HG03558 (cell line): Measurements from ENCODE around the gene CEP295NL.
"Not testable (repeated sequence)": the region's sequence is repeated elsewhere in the genome, so short reads cannot be mapped to it uniquely, and the experiment has no call there.

Experiments used
- ATAC-seq: cut with Tn5 transposase; IDR thresholded peaks from one replicate; pipeline ENCODE4 v1.9.1; 2021; ENCODE audit warnings: moderate number of reproducible peaks; ENCODE audit not compliant: unreplicated experiment; ENCODE audit errors: extremely low read depth

CEP295NL gene

DNA sequence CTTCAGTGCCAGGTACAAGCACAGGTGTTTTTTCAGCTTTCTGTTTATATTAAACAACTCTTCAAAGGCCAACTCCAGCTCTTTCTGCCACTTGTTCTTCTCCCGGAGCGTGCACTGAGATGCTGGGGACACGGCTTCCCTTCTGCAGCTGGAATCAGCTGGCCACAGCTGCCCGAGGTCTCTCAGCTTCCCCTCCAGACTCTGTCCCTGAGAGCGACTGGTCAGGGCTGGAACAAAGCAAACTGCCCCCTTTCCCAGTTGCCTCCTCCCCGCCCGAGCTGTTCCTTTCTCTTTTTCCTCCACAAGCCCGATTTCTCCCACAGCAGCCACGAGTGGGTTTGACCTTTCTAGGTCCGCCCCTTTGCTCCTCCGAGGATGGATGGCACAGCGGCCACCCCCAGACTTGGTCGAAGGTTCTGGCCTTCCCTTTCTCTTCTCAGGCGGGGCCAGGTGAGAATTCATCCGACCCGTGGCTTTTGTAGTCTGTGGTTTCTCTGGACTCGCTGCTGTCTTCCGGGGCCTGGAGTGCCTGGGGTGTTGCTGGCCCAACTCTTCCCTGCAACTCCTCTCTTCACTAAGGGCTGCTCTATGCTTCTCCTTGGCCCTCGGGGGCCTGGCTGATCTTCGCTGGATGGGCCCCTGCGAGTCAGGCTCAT lies 11.5 kb downstream of the CEP295NL start:
- ATAC-seq, result no peak

- no peak for ATAC-seq
These were observed 12.5 kb downstream of the CEP295NL start for GRCh38 chr17:78890498-78890897.

GRCh38 chr17:78890096-78890495 lies 12.9 kb downstream of the CEP295NL start:
- not testable (repeated sequence) for ATAC-seq

DNA sequence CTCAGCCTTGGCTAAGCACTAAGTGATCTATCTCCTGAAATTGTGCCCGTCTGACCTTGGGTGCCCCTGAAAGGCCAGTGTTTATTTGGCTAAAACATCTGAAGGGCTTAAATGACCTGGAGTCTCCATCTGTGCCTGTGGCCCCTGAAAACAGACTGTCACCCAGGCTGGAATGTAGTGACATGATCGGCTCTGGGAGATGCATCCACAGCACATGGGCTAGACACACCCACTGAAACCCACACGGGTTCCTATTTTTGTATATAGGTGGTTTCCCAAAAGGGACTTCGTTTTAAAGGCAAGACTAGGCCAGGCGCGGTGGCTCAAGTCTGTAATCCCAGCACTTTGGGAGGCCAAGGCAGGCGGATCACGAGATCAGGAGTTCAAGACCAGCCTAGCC lies 13.5 kb downstream of the CEP295NL start:
- no peak for ATAC-seq

DNA sequence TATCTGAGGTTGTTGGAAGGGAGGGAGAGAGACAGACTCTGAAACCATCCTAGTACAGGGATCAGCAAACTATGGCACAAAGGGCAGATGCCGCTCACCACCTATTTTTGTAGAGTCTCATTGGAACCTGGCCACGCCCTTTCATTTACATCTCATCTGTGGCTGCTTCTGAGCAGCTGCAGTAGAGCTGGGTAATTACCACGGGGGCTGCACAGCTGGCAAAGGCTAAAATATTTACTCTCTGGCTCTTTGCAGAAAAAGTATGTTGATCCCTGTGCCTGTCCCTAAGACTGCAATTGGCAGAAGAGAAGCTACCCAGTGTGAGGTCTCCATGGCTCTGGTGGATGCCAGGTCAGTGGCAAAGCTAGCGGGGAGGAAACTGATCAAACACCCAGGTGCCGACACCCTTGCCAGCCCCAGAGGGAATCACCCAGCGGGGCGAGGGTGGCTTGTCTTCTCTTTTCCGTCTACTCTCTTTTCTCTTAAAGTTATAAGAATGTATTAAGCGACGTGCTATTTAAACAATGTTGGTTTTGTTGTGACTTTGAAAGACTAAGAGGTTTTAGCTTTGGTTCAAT lies 14.0 kb downstream of the CEP295NL start:
- no peak for ATAC-seq

- no peak for ATAC-seq
These were observed 16.0 kb downstream of the CEP295NL start for GRCh38 chr17:78886954-78887353.

- ATAC-seq, result no peak
These were observed 17.0 kb downstream of the CEP295NL start for GRCh38 chr17:78885956-78886355.

DNA sequence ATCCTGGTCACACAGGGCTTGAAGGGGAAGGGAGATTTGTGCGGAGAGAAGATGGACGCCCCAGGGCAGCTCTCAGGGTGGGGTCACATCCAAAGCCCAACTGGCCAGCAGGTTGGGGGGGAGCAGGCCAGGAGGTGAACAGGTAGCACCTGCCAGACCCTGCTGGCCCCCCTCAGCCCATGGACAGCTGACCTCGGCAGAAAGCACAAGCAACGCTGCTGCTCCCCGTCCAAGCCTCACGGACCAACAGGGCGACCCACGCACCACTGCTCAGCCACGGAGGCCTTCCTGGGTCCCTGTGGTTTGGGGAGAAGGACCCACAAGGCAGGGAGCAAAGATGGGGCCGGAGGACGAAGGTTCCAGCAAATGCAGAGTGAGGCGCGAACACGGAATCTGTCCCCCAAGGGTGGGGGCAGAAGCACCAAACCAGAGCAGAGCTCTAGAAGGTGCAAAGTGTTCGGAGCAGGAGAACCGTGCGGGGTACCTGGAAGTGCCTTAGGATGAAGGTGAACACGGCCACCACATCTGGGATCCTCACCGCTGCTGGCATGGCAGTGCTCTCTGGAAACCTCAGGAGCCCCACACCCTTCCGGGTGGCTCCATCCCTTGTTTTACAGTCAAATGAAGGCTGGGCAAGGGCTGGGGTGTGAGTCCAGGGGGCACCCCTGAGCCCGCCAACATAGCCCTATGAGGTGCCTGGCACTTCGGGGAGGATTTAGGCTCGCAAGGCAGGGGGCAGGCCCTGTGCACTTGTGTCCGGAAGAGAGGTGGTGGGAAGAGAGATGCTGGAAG lies 17.9 kb downstream of the CEP295NL start:
- ATAC-seq, result no peak

GRCh38 chr17:78884148-78884825 lies 18.7 kb downstream of the CEP295NL start:
- no peak for ATAC-seq

DNA sequence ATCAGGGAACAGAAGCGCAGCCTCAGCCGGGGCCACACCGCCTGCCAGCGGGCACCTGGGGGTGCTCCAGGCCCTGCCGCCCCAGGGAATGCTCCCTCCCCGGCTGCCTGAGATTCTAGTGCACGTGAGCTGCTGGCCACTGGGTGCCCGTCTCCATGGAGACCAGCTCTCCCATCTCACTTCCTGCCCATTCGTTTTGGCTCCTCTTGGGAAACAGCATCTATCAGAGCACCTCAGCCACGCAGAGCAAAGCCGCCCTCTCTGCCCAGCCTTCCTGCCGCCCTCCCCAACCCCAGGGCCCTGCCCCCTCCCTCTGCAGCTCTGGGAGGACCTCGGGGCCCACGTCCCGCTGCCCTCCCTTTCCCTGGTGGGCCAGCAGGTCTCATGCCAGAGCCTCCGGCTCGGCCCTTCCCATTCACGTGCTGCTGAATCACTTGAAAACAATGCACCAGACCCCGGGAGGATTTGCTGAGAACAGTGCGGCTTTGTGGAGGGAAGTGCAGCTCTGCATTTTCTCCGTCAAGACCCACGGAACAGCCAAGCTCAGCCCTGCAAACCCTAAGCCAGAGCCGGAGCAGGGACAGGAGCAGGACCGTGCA lies 19.4 kb downstream of the CEP295NL start:
- no peak for ATAC-seq

DNA sequence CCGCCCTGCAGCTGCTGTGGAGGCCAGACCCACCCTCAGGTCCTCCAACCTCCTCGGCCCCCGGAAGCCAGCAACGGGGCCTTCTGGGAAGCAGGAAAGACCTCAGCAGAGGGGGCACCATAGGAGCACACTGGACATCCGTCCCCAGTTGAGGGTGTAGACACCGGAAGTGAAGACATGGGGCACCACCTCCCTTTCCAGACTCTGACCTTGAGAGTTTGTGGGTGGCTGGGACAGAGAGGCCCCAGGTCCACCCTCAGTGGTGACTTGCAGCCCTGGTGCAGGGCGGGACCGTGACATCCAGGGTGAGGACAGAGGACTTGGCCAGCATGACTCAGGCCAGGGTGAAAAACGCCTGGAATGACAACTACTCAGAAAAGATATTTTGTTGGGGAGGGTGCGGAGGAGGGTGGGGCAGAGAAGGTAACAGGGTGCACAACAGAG lies 19.9 kb downstream of the CEP295NL start:
- no peak for ATAC-seq

- ATAC-seq, result no peak
These were observed 20.4 kb downstream of the CEP295NL start for GRCh38 chr17:78882540-78883088.

DNA sequence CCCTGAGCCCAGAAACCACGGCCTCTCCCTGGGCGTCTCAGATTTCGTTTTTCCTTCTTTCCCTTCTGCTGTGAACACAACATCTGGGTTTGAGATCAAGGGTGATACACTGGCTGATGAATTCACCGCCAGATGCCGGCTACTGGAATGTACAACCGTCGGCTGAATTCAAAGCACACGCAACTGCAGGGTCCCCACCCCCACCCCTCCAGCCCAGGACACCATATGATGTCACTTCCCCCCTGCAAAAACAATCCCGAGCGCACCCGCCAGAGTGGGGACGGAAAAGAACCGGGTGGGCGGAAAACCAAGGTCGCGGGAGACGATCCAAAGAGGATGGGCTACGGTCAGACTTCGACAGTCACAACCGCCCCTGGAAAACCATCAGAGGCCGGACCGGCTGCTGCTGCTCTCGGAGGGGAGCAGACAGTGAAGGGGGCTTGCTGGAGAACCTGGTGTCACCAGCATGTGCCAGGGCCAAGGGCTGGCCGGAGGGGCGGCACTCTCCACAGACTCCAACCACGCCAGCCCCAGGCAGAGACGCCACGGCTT lies 23.3 kb downstream of the CEP295NL start:
- no peak for ATAC-seq

DNA sequence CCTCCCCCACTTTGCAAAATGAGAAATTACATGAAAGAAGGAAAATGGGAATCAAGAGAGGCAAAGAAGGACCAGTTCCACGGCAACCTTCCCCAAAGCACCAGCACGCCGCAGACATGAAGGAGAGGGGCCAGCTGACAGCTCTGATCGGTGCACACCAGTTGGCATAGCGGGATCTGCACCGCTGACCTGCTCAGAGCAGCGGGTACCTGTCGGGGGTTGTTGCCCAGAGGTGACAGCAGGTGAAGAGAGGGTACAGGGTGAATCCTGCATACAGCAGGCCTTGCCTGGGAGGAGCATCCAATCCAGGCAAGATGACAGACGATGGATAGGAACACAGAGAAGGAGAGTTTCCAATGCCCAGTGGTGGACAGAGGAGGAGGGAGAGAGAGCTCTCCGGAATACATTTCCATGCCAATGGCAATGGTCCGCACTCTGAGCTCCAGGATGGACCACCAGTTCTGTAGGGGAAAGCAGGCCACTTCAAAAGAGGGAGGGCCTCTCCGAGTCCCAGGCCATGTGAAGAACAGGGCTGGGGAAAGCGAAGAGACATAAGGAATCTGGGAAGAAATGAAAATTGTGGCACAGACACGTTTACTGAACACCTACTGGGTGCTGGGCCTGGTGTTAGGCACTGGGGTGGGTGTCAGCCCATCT lies 24.0 kb downstream of the CEP295NL start:
- no peak for ATAC-seq

- no peak for ATAC-seq
These were observed 24.7 kb downstream of the CEP295NL start for GRCh38 chr17:78878261-78878660.

- not testable (repeated sequence) for ATAC-seq
These were observed 26.0 kb downstream of the CEP295NL start for GRCh38 chr17:78876954-78877517.

- ATAC-seq, result no peak
These were observed 26.9 kb downstream of the CEP295NL start for GRCh38 chr17:78876094-78876597.

GRCh38 chr17:78875363-78876093 lies 27.5 kb downstream of the CEP295NL start:
- no peak for ATAC-seq
